ENCODE measurements around the gene OSBPL7. TPM values are rescaled to one million over a fixed set of nuclear protein-coding genes. Genes with fewer than 3 reads are reported as not detected.

The OSBPL7 gene
- total RNA-seq, 1 experiment from 2014 or later: 9.1 TPM

DNA sequence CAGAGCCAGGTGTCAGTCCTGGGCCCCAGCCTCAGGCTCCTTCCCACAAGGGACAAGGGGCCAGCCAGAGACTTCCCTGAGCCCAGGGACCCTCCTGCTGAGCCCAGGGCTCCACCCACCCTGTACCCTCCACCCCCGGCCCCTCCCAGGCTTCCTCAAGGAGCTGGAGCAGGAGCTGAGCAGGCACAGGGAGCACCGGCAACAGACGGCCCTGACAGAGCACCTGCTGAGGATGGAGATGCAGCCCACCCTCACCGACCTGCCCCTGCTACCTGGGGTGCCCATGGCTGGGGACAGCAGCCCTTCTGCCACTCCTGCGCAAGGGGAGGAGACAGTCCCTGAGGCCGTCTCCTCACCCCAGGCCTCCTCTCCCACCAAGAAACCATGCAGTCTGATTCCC, 15.0 kb upstream of the OSBPL7 start:
- no TSS peak for BruUV-seq (replicated peaks)
- POLR2A ChIA-PET (ENCODE audit: low non-redundant PET): no interaction called here
- no peak overlapping the region for H3K27ac ChIP-seq (ENCODE audit: low read depth, low read length, poor library complexity, severe bottlenecking)
- no peak overlapping the region for H3K4me3 ChIP-seq (ENCODE audit: low read depth, low read length, poor library complexity, severe bottlenecking)
- H3K27me3 ChIP-seq (replicated peaks; ENCODE audit: insufficient read depth, low read depth, low read length, poor library complexity): no peaks in the 10 kb centered on the region
- no peak for TF ChIP-seq EZH2 (IDR thresholded peaks at IDR 0.05; ENCODE audit: borderline replicate concordance, low read depth, low read length, poor library complexity, severe bottlenecking)
- TF ChIP-seq, protein P1, sequence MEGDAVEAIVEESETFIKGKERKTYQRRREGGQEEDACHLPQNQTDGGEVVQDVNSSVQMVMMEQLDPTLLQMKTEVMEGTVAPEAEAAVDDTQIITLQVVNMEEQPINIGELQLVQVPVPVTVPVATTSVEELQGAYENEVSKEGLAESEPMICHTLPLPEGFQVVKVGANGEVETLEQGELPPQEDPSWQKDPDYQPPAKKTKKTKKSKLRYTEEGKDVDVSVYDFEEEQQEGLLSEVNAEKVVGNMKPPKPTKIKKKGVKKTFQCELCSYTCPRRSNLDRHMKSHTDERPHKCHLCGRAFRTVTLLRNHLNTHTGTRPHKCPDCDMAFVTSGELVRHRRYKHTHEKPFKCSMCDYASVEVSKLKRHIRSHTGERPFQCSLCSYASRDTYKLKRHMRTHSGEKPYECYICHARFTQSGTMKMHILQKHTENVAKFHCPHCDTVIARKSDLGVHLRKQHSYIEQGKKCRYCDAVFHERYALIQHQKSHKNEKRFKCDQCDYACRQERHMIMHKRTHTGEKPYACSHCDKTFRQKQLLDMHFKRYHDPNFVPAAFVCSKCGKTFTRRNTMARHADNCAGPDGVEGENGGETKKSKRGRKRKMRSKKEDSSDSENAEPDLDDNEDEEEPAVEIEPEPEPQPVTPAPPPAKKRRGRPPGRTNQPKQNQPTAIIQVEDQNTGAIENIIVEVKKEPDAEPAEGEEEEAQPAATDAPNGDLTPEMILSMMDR (conservative IDR thresholded peaks at IDR 0.05; ENCODE audit: low read depth, low read length): no peak
- H3K36me3 ChIP-seq (ENCODE audit: insufficient read depth, low read length, poor library complexity, severe bottlenecking): no peaks in the 10 kb centered on the region
- CTCF ChIA-PET: no interaction called here
- intact Hi-C loops (cut with micrococcal nuclease; ENCODE audit: unreplicated experiment): no loop called here
- DNase-seq (ENCODE audit: low spot score): no peak
- H3K9me3 ChIP-seq (ENCODE audit: low read depth, low read length, poor library complexity, severe bottlenecking): no peaks in the 10 kb centered on the region
- peaks cover 6% of the 10 kb centered on the region for H3K4me1 ChIP-seq (ENCODE audit: insufficient read depth, low read length, poor library complexity, severe bottlenecking)

DNA sequence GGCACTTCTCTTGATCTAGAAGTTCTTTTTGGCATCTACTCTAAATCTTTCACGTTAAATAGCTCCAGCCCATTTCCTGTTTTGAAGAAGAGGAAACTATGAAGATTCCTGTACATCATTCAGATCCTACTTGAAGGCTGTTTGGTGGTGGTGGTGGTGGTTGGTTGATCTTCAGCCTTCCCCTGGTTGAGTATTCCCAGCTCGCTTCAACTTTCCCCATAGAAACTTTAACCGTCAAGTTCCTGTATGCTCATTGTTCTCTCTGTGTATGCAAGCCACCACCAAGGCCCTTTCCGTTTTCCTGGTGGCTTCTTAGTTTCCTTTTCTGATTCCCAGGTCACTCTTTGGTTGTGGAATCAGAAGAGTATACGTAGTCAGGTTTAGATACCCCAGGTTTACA, 13.2 kb upstream of the OSBPL7 start:
- peaks cover 7% of the 10 kb centered on the region for H3K4me1 ChIP-seq (ENCODE audit: insufficient read depth, low read length, poor library complexity, severe bottlenecking)
- intact Hi-C loops (cut with micrococcal nuclease; ENCODE audit: unreplicated experiment): no loop called here
- TF ChIP-seq, protein P1 (conservative IDR thresholded peaks at IDR 0.05; ENCODE audit: low read depth, low read length): no peak
- no peak for TF ChIP-seq EZH2 (IDR thresholded peaks at IDR 0.05; ENCODE audit: borderline replicate concordance, low read depth, low read length, poor library complexity, severe bottlenecking)
- DNase-seq (ENCODE audit: low spot score): no peak
- ChIA-PET POLR2A (ENCODE audit: low non-redundant PET) (no interaction called here), CTCF (no interaction called here)
- no peaks in the 10 kb centered on the region for H3K27me3 ChIP-seq (replicated peaks; ENCODE audit: insufficient read depth, low read depth, low read length, poor library complexity)
- no peaks in the 10 kb centered on the region for H3K36me3 ChIP-seq (ENCODE audit: insufficient read depth, low read length, poor library complexity, severe bottlenecking)
- no peaks in the 10 kb centered on the region for H3K9me3 ChIP-seq (ENCODE audit: low read depth, low read length, poor library complexity, severe bottlenecking)
- H3K4me3 ChIP-seq (ENCODE audit: low read depth, low read length, poor library complexity, severe bottlenecking): no peak overlapping the region
- no peak overlapping the region for H3K27ac ChIP-seq (ENCODE audit: low read depth, low read length, poor library complexity, severe bottlenecking)
- BruUV-seq (replicated peaks): no TSS peak

DNA sequence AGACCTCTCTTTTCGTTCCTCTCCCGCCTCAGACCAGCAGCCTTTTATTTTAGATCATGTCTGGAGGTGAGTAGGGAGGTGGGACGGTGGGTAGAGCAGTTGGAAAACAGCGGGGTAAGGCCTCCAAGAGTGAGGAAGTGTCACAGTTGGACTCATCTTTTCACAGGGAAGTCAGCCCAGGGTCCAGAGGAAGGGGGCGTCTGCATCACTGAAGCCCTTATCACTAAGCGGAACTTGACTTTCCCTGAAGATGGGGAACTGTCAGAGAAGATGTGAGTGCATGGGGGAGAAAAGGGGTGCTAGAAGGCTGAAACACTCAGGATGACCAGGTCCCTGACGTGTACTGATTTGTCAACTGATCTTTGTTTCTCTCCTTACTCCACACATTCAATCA, 10.3 kb upstream of the OSBPL7 start:
- Histone ChIP-seq H3K27me3 (replicated peaks; ENCODE audit: insufficient read depth, low read depth, low read length, poor library complexity) (no peaks in the 10 kb centered on the region), H3K27ac (ENCODE audit: low read depth, low read length, poor library complexity, severe bottlenecking) (no peak overlapping the region), H3K36me3 (ENCODE audit: insufficient read depth, low read length, poor library complexity, severe bottlenecking) (peaks cover 4% of the 10 kb centered on the region), H3K4me3 (ENCODE audit: low read depth, low read length, poor library complexity, severe bottlenecking) (peak overlapping the region; percentile 72), H3K9me3 (ENCODE audit: low read depth, low read length, poor library complexity, severe bottlenecking) (no peaks in the 10 kb centered on the region), H3K4me1 (ENCODE audit: insufficient read depth, low read length, poor library complexity, severe bottlenecking) (peaks cover 7% of the 10 kb centered on the region)
- intact Hi-C loops (cut with micrococcal nuclease; ENCODE audit: unreplicated experiment): no loop called here
- ChIA-PET POLR2A (ENCODE audit: low non-redundant PET) (interaction anchor here (0.6 kb wide), 1 partner anchor 336 kb away, joined by 6 read pairs; no protein-coding TSS in a partner anchor), CTCF (no interaction called here)
- BruUV-seq (replicated peaks): no TSS peak
- DNase-seq (ENCODE audit: low spot score): no peak
- no peak for TF ChIP-seq EZH2 (IDR thresholded peaks at IDR 0.05; ENCODE audit: borderline replicate concordance, low read depth, low read length, poor library complexity, severe bottlenecking)
- TF ChIP-seq, protein P1 (conservative IDR thresholded peaks at IDR 0.05; ENCODE audit: low read depth, low read length): no peak

Data from A673 (cell line).